Measurements from ENCODE around the gene ZBED3.

DNA sequence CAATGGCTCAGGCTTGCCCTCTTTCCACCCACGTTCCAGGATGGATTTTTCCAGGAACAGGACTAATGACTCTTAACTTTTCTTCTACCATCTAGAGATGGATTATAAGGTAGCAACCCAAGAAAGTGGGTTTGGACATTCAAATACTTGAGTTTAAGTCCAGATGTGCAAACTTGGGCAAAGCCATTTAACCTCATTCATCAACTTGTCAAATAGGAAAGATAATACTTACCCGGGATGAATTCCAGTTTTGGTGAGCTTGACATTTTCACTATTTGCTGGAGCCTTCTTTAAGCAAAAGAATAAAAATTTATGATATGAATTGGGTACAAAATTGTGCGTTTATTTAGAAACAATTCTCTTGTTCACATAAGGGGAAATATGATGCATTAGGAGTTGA is 44.3 kb upstream of the ZBED3 start:
- TF ChIP-seq, protein P1, sequence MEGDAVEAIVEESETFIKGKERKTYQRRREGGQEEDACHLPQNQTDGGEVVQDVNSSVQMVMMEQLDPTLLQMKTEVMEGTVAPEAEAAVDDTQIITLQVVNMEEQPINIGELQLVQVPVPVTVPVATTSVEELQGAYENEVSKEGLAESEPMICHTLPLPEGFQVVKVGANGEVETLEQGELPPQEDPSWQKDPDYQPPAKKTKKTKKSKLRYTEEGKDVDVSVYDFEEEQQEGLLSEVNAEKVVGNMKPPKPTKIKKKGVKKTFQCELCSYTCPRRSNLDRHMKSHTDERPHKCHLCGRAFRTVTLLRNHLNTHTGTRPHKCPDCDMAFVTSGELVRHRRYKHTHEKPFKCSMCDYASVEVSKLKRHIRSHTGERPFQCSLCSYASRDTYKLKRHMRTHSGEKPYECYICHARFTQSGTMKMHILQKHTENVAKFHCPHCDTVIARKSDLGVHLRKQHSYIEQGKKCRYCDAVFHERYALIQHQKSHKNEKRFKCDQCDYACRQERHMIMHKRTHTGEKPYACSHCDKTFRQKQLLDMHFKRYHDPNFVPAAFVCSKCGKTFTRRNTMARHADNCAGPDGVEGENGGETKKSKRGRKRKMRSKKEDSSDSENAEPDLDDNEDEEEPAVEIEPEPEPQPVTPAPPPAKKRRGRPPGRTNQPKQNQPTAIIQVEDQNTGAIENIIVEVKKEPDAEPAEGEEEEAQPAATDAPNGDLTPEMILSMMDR (IDR thresholded peaks at IDR 0.05): no peak
- no peak for TF ChIP-seq POLR2A (IDR thresholded peaks at IDR 0.05)
